GDM1 (cell line): ENCODE data around the gene CDKN2B.

ENCODE experiments used
- DNase-seq: peaks from one replicate; lab custom pipeline; 2025; lab: John Stamatoyannopoulos, UW

The CDKN2B gene

DNA sequence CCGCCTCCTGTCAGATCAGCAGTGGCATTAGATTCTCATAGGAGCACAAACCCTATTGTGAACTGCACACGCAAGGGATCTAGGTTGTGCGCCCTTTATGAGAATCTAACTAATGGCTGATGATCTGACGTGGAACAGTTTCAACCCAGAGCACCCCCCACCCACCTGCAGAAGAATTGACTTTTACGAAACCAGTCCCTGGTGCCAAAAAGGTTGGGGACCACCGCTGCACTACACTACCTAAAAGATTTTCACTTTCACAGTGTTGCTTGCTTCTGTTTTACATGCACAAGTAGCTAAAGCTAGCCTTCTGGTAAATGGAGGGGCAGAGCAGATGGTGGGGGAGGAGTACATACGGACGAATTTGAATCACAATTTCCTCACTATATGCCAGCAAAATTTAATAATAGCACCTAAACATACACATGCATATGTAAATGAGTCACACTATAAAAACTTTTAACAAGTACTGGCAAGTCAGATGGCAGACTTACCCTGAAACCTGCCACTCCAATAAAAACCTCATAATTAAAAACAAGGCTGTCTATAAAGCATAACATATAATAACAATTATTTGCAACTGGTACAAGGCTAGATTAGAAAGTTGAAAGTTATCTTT is 24.0 kb upstream of the CDKN2B start:
- DNase-seq, result no peak

DNA sequence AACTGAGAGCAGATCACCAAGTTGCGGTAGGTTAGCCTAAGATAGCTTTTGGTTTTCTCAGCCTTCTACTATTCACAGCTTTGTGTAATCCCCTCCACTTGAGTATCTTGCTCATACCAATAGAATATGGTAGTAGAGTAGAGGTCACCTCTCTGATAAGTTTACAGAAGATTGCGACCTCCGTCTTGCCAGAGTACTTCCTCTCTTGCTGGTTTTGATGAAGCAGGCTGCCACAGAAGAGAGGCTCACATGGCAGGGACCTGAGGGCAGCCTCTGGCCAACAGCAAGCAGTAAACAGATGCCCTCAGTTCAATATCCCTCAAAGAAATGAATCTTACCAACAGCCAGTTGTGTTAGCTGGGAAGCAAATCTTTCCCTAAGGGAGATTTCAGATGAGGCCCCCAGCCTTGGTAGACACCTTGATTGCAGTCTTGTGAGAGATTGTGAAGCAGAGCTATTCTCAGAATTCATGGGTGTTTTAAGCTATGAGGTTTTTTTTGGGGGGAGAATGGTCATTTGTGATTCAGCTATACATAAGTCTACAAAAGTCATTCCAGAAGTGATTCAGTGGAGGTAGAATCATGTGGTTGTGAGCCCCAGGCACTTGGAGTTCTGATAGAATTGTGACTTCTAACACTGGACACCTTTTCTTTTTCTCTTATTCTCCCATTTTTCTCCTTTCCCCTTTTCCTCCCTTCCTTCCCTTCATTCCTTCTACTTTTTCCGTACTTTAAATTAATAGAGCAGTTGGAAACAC is 22.7 kb upstream of the CDKN2B start:
- no peak for DNase-seq

DNA sequence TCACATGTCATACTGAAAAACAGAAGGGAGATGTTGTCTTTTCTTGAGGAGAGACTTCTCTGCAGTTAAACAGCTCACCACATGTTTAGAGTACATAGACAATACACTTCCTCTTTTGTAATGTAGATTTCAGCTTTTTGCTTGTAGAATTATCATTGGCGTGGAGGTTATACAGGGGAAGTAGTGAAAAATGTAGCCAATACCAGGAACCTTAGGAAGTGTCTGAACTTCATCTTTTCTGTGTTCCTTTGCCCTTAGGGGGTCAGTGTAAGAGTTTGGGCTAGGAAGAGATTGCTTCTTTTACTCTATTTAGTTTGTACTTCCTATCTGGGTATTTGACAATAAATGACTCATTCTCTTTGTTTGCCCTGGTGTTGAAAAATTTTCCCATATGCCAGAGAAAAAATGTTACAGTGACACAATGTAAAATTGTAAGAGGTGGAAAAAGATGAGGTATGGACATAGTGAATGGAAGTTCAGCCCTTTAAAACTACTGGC is 21.0 kb upstream of the CDKN2B start:
- DNase-seq, result no peak

DNA sequence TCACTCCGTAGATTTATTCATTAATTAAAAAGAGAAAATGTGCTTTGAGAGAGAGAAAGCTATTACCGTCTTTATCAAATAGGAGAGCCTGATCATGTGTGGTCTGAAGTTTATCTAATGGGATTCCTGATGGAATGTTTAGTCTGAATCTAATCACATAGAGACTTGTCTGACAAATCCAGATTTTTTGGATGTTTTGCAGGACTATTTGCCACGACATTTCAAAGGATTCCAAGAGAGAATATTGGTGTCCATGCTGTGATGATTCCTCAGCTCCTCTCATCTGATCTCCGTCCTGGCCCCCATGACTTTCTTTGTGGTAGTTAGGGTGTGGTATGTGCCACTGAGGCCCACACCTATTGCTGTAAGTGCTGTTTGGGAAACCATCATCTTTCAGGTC is 20.1 kb upstream of the CDKN2B start:
- DNase-seq, result no peak

DNA sequence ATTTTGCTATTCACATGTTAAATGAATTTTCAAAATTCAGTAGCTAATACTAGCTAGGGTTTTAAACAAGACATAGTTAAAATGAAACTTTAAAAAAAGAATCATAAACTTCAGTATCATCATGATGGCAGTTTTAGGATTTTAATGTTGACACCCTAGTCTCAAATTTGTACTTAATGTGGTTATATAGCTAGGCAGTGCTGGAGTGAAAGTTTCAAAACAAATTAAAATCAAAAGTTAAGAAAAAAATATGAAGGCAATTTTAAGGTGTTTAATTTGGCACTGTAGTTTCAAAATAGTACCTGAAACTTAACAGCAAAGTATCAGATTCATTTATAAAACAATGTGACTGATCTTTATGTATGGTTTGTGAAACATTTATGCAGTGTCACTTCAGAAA is 19.3 kb upstream of the CDKN2B start:
- DNase-seq, result no peak

DNA sequence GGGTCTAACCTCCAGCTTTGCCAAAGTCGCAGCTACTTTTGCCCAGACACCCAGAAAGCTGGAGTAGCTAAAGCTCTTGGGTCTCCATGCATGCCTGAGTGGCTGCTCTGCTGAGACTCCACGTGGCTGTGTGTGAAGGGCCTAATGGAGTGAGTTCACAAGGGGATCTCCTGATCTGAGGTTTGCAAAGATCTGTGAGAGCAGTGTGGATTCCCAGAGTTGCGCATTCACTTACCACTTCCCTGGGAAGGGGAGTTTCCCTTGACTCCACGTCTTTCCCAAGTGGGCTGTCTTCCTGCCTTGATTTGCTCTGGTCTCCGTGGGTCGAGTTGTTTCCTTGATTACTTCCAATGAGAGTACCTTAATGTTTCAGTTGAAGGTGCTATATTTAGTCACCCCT is 17.6 kb upstream of the CDKN2B start:
- no peak for DNase-seq

DNA sequence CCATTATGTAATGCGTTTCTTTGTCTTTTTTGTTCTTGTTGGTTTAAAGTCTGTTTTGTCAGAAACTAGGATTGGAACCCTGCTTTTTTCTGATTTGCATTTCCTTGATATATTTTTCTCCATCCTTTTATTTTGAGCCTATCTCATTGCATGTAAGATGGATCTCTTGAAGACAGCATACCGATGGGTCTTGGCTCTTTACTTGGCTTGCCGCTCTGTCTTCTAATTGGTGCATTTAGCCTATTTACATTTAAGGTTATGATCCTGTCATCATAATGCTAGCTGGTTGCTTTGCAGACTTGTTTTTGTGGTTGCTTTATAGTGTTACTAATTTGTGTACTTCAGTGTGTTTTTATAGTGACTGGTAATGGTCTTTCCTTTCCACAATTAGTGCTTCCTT is 13.3 kb upstream of the CDKN2B start:
- no peak for DNase-seq

DNA sequence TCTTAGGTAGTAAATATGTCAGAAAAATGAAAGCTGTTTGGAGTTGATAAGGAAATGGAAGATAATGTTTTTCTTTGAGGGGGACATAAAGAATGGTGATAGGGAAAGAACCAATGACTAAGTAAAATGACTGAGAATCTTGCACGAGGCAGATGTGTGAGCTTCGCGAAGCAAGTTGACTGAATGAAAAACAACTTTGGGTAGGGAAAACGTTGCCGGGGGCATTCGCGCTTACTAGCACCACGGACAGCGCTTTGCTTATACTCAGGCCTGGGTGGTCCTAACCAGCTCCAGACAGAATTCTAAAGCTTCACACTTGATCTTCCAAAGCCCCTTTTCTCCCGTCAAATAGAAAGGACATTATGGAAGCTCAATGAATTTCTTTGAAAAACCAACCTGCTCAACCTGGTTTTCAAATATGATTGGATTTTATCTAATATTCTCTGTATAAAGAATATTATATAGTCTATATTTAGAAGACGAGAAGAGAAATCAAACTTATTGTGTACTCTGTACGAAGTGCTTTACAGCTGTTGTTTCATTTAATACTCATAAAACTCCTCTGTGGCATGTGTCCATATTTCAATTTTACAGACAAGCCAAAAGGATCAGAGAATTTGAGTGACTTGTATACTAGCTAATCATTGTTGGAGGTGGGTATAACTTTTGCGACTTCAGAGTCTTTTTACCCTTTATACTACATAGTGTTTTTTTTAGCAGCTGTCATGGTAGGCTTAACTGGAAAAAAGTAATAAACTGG is 1.9 kb upstream of the CDKN2B start:
- no peak for DNase-seq

DNA sequence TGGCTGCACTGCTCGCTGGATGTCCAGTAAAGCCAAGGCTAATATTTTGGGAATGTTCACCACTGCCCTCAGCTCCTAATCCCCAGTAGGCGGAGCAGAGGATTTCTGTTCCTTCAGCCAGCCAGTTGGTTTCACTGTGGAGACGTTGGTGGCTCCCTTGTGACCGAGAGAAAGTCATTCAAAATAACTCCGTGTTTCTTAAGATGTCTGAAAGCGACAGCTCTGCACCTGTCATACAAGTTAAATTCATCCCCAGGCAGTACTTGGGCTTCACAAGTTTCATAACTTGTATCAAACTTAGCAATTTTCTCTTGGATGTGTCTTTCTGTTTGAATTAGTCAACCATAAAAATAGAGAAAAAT is 382 bp upstream of the CDKN2B start:
- no peak for DNase-seq

DNA sequence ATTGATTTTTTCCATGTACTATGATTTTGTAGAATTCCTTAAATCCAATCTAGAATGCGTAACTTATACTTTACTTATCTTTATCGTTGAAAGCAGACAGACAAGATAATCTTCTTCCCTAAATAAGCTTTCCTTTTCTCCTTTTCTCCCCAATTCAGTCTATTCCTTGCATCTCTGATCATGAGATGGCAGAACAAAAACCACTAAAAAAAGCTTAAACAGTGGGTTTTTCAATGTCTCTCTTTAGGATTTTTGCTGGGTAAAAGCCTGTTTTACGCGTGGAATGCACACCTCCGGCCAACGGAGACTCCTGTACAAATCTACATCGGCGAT is 755 bp downstream of the CDKN2B start:
- DNase-seq, result no peak

DNA sequence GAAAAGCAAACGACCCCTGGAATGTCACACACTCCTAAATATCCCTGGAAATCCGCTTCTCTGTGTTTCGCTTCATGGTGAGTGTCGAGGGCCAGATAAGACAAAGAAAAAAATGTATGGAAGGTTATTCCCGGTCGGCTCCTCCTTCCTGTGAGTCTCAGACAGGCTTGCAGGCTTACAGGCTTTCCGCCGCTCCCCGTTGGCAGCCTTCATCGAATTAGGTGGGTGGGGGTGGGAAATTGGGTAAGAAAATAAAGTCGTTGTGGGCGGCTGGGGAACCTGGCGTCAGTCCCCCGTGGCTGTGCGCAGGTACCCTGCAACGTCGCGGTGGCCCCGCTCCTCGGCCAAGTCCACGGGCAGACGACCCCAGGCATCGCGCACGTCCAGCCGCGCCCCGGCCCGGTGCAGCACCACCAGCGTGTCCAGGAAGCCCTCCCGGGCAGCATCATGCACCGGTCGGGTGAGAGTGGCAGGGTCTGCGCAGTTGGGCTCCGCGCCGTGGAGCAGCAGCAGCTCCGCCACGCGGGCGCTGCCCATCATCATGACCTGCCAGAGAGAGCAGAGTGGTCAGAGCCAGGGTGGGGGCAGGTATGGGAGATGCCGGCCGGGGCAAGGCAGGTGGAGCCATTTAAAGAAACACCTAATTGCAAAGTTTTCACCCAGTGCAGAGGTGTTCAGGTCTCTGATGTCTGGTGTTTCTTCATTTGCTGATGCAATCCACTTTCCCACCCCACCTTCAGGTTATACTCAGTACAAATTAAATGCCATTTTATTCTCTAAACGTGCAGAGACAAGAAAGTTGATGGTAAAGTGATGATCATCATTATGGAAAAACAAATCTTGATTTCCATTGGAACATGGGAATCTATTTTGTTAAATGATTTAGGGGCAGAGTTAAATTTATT is 3.2 kb downstream of the CDKN2B start:
- DNase-seq, result no peak

DNA sequence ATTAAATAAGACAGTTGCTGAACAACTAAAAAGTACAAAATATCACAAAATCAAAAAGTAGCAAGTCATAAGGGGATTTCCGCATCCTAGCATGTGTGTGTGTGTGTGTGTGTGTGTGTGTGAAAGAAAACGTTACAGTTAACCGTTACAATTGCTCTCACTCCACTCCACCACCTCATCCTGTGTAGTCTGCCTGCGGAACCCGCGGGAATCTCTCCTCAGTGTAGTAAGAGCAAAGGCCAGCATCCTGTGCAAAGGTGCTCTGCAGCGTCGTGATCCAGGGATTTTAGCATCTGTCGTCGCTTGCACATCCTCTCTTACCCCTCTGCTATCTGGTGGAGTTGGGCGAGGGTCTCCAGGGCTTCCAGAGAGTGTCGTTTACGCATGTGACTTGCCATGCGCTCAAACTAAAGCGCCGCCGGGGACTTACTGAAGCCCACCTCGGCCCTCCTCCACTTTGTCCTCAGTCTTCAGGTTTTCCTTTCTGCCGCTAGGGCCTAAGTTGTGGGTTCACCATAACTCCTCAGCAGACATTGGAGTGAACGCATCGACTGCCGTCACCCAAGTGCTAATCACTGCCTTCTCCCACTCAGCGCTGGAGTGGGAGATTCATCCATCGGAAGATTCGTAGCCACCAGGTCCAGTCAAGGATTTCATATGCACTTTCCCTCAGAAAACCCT is 3.9 kb downstream of the CDKN2B start:
- no peak for DNase-seq

DNA sequence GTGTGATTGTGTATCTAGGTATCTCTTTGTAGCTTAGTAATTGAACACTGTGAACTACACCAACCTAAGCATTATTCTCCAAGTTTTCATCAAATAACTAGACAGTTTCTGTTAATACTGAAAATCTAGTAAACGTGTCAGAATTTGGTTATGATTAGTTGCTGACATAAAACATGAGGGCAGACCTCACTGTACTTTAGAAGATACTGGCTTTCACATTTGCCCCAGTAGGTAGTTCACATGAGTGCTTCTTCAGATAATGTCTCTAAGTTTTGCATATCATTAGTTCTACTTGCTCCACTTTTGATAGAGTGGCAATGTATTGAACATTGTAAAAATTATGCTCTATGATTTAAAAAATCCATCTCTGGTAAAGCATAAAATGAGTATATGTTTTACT is 7.1 kb downstream of the CDKN2B start:
- DNase-seq, result no peak

DNA sequence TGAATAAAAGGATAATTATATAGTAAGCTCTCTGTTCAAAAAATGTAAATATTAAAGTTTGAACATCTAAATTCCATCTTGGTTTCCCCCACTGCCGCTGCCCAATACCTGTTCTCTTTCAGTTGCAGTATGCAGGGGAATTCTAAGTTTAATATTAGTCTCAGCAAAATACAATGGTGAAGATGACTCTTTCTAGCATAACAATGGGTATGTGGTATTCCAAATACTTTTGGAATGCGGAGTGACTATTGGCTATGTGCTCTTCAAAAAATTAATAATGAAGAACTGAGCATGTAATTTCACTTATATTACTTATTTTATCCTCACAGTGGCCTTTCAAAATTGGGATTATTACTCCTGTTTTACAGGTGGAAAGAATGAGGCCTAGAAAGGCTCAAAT is 11.1 kb downstream of the CDKN2B start:
- no peak for DNase-seq

DNA sequence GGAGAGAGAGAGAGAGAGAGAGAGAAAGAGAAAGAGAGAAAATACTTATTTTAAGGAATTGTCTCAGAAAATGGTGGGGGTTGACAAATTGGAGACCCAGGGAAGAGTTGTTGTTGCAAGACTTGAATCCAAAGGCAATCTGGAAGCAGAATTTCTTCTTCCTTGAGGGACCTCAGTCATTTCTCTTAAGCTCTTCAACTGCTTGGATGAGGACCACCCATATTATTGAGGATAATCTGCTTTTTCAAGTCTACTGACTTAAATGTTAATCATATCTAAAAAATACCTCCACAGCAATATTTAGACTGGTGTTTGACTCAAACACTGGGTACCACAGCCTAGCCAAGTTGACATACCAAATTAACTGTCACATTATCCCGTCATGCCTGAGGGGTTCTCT is 11.6 kb downstream of the CDKN2B start:
- DNase-seq, result no peak

DNA sequence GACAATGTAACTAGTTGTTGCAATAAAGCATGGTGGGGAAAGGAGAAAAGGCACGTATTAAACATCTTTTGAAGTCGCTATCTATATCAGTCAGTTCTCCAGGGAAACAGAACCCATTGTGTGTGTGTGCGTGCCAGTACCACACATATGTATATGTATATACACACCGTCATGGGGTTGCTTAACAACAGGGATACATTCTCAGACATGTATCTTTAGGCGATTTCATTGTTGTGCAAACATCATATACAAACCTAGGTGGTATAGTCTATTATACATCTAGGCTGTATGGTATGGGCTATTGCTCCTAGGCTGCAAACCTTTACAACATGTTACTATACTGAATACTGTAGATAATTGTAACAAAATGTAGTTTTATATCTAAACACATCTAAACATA is 12.2 kb downstream of the CDKN2B start:
- no peak for DNase-seq

DNA sequence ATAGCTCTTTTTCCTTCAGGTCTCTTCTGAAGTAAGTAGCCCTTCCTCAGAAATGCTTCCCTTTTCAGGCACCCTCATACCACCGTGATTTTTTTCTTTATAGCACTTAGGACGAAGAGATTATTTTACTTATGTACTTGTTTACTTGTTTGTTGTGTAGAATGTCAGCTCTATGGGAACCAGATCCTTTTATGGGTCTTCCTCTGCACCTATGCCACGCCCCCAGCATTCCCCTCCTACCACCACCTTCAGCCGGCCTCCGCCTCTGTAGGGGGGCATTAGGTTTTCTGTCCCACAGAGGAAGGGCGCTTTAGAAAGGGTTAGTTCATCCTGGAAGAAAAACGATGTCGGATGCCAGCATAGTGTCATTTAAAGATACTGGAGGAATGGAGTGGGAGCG is 12.7 kb downstream of the CDKN2B start:
- DNase-seq, result no peak

DNA sequence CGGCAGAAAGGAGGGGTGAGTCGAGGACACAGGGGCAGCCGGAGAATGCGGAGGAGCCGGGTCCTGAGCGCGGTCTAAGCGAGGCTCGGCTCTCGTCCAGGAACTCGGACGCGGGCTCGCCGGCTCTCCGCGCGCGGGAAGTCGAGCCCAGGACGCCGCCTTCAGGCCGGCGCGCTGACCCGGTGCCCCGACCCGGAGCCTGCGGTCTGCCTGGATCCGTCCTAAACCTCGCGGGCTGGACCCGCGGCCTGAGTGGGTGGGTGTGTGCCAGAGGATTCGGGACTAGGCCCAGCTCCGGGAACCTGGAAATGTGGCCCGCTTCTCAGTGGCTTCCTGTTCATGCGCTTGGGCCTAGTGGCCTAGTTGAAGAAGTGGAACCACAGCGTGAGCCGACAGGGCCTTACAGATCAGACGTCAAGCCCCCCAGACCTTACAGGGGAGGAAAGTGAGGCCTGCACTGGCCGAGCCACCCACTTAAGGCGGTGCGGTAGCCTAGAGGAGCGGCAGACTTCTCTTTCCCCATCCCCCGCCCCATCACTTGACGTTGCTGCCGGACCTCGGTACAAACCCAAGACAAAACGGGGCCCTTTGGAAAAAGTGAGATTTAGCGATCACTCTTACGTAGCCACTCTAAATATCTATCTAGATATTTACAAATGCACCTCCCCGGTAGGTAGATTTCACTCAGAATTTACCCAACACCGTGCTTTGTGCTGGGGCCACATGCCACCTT is 13.3 kb downstream of the CDKN2B start:
- no peak for DNase-seq

DNA sequence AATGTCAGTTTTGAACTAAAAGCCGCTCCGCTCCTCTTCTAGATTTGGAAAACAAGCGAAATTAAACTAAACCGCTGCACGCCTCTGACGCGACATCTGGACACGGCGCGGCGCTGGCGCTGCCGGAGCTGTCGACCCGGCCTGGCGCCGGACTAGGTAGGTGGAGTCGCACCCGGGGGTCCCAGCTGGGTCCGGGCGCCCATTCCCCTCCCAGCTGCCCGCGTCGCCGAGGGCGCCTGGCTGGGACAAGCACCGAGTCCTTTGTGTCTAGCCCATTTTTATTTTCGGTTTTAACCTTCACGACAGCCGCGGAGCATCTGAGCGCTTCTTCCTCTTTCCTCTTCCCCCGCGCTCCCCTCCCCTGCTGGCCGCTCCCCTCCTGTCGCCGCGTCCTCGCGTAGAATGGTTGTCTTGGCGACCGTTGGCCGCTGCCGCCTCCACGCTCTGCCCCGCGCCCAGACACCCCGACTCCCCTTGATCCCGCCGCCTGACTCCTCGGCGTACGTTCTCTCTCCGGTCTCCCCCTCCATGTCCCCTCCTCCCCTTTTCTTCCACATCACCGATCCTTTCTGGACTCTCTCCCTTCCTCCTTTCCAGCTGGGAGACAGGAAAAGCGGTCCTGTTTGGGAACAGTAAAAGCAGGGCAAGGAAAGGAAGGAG is 14.0 kb downstream of the CDKN2B start:
- peak; percentile 57 for DNase-seq

DNA sequence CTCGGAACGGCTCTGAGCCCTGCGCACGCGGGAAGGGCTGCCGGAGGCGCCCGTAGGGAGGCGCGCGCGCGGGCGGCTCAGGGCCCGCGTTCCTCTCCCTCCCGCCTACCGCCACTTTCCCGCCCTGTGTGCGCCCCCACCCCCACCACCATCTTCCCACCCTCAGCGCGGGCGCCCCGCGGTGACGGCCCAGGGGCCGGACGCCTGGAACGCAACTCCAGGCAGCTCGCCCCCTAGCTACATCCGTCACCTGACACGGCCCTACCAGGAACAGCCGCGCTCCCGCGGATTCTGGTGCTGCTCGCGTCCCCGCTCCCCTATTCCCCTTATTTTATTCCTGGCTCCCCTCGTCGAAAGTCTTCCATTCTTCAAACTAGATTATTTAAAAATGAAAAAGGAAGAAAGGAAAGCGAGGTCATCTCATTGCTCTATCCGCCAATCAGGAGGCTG is 14.5 kb downstream of the CDKN2B start, which contains the start of gene CDKN2B-AS1:
Gene CDKN2B-AS1 (plus strand): TSS at position 236 of the 450 bp plus-strand sequence.
- DNase-seq, result no peak
